ENCODE data around the gene DUSP10. TPM values are rescaled to one million over a fixed set of nuclear protein-coding genes. Genes with fewer than 3 reads are reported as not detected.

The DUSP10 gene
- total RNA-seq, 1 experiment from 2014 or later: 1.6 TPM

GRCh38 chr1:221788466-221788865 lies 46.6 kb upstream of the DUSP10 start (continued):
- no peak for TF ChIP-seq ZBTB43 (CRISPR knock-in tag; IDR thresholded peaks at IDR 0.05)
- no peak for TF ChIP-seq ZNF671 (CRISPR knock-in tag; IDR thresholded peaks at IDR 0.05)
- no peak for TF ChIP-seq ZNF232 (CRISPR knock-in tag; IDR thresholded peaks at IDR 0.05)
- TF ChIP-seq SOX15 (CRISPR knock-in tag; IDR thresholded peaks at IDR 0.05): no peak
- TF ChIP-seq ZBTB21 (CRISPR knock-in tag; IDR thresholded peaks at IDR 0.05; ENCODE audit: borderline replicate concordance): no peak
- no peak for TF ChIP-seq RELA (CRISPR knock-in tag; IDR thresholded peaks at IDR 0.05; ENCODE audit: borderline replicate concordance)
- TF ChIP-seq USF2 (CRISPR knock-in tag; IDR thresholded peaks at IDR 0.05): no peak

GRCh38 chr1:221786647-221787046 lies 44.8 kb upstream of the DUSP10 start:
- CTCF ChIA-PET: no interaction called here
- TF ChIP-seq GRHL2 (CRISPR knock-in tag; IDR thresholded peaks at IDR 0.05; ENCODE audit: insufficient replicate concordance, severe bottlenecking): no peak
- TF ChIP-seq ZNF232 (CRISPR knock-in tag; IDR thresholded peaks at IDR 0.05): no peak
- TF ChIP-seq RELA (CRISPR knock-in tag; IDR thresholded peaks at IDR 0.05; ENCODE audit: borderline replicate concordance): no peak
- TF ChIP-seq ZNF671 (CRISPR knock-in tag; IDR thresholded peaks at IDR 0.05): no peak
- TF ChIP-seq SMAD3 (CRISPR knock-in tag; IDR thresholded peaks at IDR 0.05; ENCODE audit: borderline replicate concordance): no peak
- no peak for TF ChIP-seq ATF1 (CRISPR knock-in tag; IDR thresholded peaks at IDR 0.05)
- no peak for TF ChIP-seq TEAD1 (CRISPR knock-in tag; IDR thresholded peaks at IDR 0.05)
- no peak for TF ChIP-seq ZMAT4 (CRISPR knock-in tag; IDR thresholded peaks at IDR 0.05)
- TF ChIP-seq ETV6 (CRISPR knock-in tag; IDR thresholded peaks at IDR 0.05): no peak
- POLR2A ChIA-PET: interaction anchor here (0.7 kb wide), 1 partner anchor 1155 kb away, joined by 3 read pairs; no protein-coding TSS in a partner anchor
- DNase-seq (ENCODE audit: low spot score) (no peak), ATAC-seq (no peak)
- Mint-ChIP-seq H3K9me3 (no peaks in the 10 kb centered on the region), H3K27me3 (ENCODE audit: low read depth) (no peaks in the 10 kb centered on the region), H3K36me3 (no peaks in the 10 kb centered on the region), H3K4me3 (no peak overlapping the region), H3K27ac (no peak overlapping the region), H3K4me1 (peaks cover 23% of the 10 kb centered on the region)

GRCh38 chr1:221783936-221784335 lies 42.0 kb upstream of the DUSP10 start:
- POLR2A ChIA-PET: no interaction called here

More at GRCh38 chr1:221783936-221784335, 42.0 kb upstream of the DUSP10 start:
- H3K27ac Mint-ChIP-seq: no peak overlapping the region
- H3K9me3 Mint-ChIP-seq: no peaks in the 10 kb centered on the region
- H3K36me3 Mint-ChIP-seq: no peaks in the 10 kb centered on the region
- peaks cover 23% of the 10 kb centered on the region for H3K4me1 Mint-ChIP-seq
- ATAC-seq: no peak
- CTCF ChIA-PET: no interaction called here
- TF ChIP-seq OVOL2 (CRISPR knock-in tag; IDR thresholded peaks at IDR 0.05; ENCODE audit: borderline replicate concordance) (no peak), FOXJ3 (CRISPR knock-in tag; IDR thresholded peaks at IDR 0.05; ENCODE audit: borderline replicate concordance) (no peak), IRF1 (CRISPR knock-in tag; IDR thresholded peaks at IDR 0.05) (no peak), EMX1 (CRISPR knock-in tag; IDR thresholded peaks at IDR 0.05) (no peak), MLX (CRISPR knock-in tag; IDR thresholded peaks at IDR 0.05) (no peak), NR2C2 (CRISPR knock-in tag; IDR thresholded peaks at IDR 0.05) (no peak), NR1H2 (CRISPR knock-in tag; IDR thresholded peaks at IDR 0.05) (no peak), FOXP4 (CRISPR knock-in tag; IDR thresholded peaks at IDR 0.05) (no peak), MYBL2 (CRISPR knock-in tag; IDR thresholded peaks at IDR 0.05) (no peak), ZNF121 (CRISPR knock-in tag; IDR thresholded peaks at IDR 0.05) (no peak), E2F5 (CRISPR knock-in tag; IDR thresholded peaks at IDR 0.05) (no peak)
- DNase-seq (ENCODE audit: low spot score): no peak
- H3K4me3 Mint-ChIP-seq: no peak overlapping the region
- no peaks in the 10 kb centered on the region for H3K27me3 Mint-ChIP-seq (ENCODE audit: low read depth)
